ENCODE results near the gene ANKRD33.

Gene ANKRD33

DNA sequence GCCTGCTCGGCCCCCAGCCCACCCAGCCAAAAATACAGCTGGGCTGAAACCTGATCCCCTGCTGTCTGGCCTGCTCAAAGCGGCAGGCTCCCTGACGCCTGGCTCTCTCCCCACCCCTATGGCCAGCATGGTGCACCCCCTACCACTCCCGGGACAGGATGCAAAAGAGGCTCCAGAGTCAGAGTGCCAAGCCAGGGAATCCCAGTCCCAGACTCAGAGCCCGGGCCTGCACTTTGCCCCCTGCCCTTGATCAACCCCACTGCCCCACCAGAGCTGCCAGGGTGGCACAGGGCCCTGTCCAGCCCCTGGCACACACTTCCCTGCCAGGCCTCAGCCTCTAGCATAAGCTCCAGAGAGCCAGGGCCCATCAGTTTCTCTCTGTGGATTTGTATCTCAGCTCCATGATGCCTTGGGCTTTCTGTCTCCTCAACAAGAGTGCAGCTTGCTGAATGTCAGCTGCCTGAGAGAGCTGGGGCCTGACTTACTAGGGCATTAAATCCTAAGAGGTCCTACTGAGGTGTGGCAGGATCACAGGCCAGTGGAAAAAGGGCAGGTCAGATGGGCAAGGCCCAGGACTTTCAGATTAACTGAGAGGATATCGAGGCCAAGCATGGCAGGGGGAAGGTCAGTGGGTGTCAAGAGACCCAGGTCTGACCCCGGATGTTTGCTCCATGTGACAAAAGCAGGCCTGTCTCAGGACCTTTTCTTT lies 33.3 kb downstream of the ANKRD33 start:
- no peak for DNase-seq

DNA sequence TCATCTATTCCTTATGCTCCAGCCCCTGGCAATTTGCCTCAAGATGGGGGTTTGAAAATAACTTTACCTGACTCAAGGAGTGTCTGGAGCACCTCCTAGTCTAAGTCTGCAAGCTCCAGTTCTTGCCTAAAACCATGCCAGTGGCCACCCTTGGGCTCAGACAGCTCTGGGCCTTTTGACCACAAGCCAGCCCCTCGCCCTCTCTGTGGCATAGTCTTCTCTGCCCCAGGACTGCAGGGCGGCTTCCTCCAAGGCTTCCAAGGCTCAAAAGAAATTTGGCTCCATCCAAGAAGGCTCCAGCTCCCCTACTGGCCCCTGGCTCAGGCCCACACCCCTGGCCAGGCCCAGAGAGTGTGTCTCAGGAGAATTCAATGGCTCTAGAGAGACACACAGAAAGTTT lies 34.2 kb downstream of the ANKRD33 start:
- no peak for DNase-seq

DNA sequence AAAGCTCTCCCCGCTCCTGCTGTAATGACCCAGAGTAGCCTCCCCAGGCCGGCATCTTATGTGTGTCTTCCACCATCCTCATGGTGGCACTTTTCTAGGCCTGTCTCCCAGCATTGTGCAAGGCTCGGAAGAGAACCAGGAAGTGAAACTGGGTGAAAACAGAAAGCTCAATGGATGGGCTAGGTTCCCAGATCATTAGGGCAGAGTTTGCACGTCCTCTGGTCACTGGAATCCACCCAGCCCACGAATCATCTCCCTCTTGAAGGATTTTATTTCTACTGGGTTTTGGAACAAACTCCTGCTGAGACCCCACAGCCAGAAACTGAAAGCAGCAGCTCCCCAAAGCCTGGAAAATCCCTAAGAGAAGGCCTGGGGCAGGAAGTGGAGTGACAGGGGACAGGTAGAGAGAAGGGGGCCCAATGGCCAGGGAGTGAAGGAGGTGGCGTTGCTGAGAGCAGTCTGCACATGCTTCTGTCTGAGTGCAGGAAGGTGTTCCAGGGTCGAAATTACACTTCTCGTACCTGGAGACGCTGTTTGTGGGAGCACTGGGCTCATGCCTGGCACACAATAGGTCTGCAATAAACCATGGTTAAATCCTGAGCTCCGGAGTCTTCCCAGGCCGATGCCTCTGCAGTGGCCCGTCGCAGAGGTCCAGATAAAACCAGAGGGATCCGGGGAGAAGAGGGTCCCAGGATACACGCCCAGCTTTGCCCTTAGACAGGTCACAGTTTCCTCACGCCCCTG lies 35.0 kb downstream of the ANKRD33 start:
- DNase-seq = peak; percentile 85

DNA sequence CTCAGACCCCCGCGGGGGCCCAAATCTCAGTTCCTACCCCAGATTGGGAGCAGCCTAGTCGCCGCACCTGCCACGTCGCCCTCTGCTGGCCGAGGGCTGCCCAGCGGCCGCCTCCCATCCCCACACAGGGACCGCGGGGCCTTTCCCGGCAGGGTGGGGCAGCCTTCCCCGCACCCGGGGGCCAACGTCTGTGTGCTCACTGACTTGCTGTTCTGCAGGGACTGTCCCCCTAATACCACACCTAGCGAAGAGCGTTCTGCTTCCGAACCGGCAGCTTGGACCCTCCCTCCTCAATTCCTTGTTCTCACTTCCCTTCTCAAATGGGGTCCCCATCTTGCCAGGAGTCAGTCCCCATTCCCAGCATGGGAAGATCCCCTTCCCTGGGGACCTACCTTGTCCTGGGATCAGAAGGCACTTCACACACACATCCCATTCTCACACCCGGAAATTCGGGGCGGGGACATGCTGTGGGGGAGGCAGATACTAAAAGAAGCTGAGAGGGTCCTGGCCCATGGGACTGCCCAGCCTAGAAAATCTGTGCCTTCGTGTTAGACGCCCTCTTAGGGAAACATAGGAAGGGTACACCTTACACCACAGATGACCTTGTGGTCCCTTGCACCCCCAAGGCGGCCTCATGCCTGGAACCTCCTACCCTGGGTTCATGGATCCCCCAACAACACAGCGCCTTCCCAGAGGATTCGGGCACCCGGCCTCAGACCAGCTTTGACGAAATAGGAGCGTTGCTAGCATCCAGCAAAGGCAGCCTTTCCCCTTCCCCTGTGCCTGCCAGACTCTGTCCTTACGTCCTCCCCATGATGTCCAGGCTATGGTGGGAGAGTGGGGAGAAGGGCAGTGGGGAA lies 35.8 kb downstream of the ANKRD33 start:
- DNase-seq = peak; percentile 21

DNA sequence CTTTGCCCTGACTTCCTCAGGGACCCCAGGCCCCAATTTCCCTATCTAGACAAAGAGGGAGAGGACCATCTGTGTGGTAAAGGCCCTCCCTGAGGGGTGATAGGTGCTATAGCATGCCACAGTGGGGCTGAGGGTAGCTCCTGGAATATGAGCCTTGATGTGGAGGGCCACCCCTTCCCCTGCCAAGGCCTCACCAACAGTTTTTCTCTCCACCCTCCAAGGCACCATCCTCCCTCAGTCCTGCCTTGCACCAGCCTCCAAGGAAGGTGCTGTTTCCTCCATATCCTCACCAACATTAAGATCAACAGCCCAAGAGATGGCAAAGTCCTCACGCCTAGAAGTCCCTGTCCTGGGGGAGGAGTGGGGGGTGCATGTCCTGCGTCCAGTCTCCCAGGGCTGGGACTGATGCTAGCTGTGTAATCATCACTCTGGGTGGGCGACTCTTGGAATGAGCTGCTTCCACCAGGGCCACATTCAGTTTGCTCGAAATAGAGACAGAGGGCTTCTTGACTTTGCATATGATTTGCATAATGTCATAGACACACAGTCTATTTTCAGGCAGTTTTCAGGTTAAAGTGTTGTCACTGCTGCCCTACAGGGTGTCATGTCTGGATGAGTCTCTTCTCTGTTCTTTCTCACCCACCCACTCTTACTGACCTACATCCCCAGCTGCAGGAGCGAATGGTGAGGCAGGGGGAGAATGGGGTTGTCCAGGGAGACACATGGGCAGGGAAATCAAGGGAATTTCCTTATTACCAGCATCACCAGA lies 36.8 kb downstream of the ANKRD33 start:
- no peak for DNase-seq

DNA sequence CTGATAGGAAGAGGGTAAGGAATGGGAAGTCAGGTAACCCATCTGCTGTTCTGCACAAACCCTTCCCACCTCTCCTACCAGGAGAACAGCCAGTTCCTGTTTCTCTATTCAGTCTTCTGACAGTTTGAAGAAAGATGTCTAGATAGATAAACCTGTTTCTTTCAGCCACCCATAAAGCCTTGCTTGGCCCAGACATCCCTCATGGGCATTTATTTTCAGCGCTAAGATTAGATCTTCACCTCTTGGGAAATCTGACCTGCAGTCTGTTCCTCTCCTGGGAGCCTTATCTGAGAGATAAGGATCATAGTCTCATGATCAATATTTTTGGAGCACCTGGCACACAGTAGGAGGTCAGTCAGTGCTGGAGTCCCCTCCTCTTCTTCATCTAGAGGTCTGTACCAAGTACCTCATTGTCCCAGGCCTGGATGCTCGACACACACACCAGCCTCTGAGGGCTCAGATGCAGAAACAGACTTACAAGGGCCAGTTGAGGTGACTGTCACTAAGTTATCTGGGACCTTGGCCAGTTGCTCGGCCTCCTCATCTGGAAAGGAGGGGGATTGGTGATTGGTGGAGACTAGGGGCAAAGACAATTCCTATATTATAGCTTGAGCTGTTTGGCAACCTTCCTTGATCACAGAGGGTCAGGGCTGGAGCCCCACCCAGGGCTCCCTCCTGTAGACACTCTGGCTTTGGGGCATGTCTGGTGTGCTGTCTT lies 37.6 kb downstream of the ANKRD33 start:
- no peak for DNase-seq

DNA sequence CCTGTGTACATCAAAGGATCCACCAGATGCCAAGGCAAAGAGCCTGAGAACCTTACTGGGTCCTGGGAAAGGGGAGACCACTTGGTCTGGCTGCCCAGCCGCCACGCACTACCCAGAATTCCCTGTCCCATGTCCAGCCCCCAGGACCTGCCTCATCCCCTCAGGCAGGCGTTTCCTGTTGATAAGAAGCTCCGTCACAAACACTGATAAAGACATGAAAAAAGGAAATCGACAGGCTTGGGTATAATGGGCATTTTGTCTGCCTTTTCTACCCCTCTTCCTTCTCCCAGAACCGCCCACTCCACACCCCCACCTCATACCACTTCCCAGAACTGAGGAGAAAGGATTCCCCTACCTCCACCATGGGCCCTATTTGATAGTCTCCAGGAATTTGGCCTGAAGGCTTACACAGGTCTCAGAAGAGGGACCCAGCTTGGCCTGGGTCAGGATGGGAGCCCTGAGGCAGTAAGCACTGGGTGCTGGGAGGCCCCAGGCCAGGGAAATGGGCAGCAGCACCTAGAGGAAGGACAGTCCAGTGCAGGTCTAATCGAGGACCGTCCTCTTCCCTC lies 38.2 kb downstream of the ANKRD33 start:
- DNase-seq = no peak

DNA sequence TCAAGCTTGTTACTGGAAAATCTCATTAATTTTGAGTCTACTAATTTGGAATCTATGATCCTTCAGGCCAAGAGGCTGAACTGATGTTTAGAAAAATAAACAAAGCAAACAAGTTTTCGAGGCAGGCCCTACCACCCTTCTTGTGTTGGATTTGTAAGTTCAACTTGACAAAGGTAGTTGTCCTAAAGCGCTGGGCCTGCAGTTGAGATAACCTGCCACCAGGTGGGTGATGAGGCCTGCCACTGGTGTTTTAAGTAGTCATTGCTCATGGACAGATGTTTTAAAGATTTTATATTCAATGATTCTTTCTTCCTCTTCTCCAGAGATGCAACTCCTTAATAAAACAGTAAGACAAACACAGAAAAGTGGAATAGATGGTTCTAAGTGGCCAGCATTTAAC lies 38.8 kb downstream of the ANKRD33 start:
- peak; percentile 28 for DNase-seq

DNA sequence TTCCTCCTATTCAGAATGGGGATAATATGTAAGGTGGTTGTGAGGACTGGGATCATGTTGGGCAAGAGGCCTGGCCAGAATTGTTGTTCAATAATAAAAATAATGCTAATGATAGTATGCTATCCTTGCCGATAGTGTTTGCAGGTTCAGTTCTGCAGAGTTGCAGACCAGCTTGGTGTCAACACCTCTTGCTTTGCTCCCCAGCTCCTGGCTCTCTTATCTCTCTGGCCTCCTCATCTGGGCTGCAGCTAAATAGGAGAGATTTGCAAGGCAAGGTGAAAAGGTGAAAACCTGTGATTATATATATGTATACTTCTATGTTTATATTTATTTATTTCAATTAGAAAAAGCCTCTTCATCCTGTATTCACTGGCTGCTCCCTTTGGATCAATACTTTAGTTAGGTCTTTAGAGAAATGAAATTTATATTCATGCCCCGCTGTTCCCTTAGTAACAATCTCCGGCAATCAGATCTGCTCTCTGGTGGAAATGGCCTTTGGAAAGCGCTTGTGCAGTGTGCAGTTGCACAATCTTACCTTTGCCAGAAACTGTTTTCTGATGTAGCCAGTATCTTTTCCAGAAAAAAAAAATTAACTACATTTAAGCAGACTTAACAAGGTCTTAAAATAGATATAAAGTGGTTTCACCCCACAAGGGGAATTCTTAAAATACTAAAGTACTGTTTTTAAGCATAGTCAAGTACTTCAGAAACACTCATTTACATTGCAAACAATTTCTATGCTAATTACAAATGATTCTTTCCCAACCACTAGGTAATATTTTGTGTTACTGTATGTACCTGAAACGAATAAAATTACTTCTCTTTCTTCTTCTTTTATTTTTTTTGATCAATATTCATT lies 44.5 kb downstream of the ANKRD33 start:
- no peak for DNase-seq

DNA sequence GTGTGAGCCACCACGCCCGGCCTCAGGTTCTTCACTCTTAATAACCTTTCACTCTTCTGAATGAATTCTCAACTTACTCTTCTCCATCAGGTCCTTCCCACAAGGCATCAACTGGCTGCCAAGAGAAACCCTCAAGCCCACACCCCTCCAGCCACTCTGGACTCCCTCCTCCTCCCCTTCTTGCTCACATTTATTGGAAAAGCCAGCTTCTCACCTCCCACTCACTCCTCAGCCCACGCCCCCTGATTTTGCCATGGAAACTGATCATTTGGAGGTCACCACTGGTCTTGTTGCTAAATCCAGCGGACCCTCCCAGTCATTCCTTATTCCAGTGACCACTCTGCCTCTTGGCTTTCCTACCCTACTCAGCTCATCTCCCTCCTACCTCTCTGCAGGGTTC lies 46.2 kb downstream of the ANKRD33 start:
- no peak for DNase-seq

DNA sequence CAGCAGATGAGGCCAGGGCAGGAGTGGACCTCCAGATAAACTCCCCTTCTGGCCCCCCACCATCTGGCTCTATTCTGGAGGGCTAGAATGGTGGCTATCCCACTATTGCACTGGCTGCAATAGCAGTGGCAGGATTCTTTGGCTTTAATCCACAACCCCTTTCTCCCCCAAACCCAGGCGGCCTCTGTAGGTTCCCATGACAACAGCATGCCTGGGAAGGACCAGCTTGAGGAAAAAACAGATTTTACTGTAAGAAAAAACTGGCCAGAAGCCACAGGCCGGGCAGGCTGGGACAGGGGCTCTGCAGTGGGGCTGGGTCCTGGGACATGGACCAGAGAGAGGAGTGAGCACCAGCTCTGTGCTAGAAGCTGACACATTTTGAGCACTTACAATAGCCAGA lies 50.0 kb downstream of the ANKRD33 start:
- no peak for DNase-seq

DNA sequence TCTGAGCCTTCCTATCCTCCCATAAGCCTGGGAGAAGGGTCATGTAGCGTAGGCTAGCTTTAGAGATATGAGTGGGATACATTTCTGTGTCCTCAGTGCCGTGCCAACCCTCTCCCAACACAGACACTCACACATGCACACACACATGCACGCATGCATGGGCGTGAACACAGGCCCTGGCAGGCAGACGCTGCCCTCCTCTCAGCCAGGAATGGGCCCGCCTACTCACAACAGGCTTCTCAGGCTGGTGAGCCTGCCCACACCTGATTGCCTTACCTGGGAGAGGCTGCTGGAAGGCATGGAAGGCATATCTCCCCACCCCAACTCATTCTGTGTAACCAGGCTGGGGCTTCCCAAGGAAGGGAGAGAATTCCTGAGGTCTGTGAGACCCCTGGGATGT lies 50.8 kb downstream of the ANKRD33 start:
- no peak for DNase-seq

DNA sequence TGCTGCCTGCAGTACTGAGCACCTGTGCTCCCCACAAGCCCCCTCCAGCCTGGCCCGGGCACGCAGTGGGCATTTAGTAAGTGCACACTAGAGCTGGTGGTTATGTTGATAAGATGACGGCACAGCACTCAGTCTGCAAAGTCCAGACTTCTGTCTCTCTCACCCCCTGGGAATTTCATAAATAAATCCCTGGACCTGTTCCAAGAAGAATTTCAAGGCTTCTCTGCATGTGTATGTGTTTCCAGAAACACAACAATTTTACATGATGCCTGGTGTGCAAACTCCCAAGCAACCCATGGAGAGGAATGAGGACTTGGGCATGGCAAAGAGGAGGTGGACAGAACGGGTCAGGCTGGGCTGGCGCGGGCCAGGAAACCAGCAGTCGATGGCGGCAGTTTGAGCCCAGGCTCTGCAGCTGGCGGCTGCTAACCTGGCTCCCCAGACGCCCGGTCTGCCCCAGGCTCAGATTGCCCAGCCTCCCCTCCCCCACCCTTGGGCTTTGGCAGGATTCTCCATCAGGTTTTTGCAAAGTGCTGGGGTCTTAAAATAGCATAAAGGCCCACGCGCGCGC lies 53.2 kb downstream of the ANKRD33 start:
- DNase-seq = peak; percentile 34

All from fibroblast of upper back skin (primary cell).